Measurements from ENCODE around the gene CATSPER2. TPM values are rescaled to one million over a fixed set of nuclear protein-coding genes. Genes with fewer than 3 reads are reported as not detected.
"Not testable (repeated sequence)": the region's sequence is repeated elsewhere in the genome, so short reads cannot be mapped to it uniquely, and the experiment has no call there.

CATSPER2 gene
- total and polyA plus RNA-seq, 9 of the 15 experiments (the other 6 are each of a cell fraction or from before 2014, with no cell fraction given) = 0.59 to 11.5 (median 3.7) TPM

DNA sequence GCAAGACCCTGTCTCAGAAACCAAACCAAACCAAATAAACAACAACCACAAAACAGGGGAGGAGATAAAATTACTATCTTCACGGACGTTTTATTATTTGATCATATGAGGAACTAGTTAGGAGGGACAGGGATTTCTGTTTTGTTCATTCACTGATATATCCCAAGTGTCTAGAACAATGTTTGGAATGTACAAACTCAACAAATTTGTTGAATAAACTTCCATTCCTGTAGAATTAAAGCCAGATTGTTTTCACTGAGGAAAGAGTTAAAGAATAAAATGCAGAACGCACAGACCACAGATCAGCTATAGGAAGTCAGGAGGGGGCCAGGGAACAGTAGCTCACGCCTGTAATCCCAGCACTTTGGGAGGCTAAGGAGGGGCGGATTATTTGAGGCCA, 23.5 kb downstream of the CATSPER2 start (continued):
- no peak for TF ChIP-seq MYBL2 (IDR thresholded peaks at IDR 0.05; ENCODE audit: low read depth)
- TF ChIP-seq MYBL2 (CRISPR knock-in tag; IDR thresholded peaks at IDR 0.05; ENCODE audit: borderline replicate concordance) = no peak
- no peak for TF ChIP-seq POLR2A (conservative IDR thresholded peaks at IDR 0.05)

DNA sequence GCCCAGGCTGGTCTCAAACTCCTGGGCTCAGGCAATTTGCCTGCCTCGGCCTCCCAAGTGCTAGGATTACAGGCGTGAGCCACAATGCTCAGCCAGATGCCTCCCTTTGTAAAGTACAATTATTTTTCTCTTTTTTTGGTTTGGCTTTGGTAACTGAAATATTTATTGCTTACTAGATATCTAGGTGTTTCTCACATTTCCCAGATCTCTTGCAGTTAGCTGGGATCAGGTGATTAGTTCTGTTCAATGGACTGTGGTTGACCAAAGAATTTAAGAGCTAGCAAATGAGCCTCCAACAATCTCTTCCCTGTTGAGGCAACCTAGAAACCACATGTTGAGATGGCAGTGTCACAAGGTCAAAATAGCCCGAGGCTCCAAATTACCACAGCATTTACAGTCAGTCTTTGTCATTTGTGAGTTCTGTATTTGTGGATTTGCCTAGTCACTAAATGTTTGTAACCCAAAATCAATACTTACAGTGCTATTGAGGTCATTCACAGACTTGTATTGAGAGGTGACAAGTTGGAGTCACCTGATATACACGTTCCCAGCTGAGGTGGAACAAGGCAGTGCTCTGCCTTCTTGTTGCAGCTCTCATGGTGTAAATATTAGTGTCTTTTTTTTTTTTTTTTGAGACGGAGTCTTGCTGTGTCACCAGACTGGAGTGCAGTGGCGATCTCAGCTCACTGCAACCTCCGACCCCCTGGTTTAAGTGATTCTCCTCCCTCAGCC, 26.4 kb downstream of the CATSPER2 start:
- POLR2A ChIA-PET; H3K4me3 ChIP-seq; BruUV-seq (replicated peaks); H3K27ac ChIP-seq (ENCODE audit: extremely low read depth, low read depth, low read length); H2AFZ ChIP-seq (ENCODE audit: low read depth, low read length); H3K9me1 ChIP-seq (ENCODE audit: control insufficient read depth, insufficient read depth, low read length); H3K79me2 ChIP-seq (ENCODE audit: control insufficient read depth, insufficient read depth, low read length); H3K4me1 ChIP-seq (replicated peaks in 1 of 2; ENCODE audit: control insufficient read depth in 2 of 2, insufficient read depth in 2 of 2, low read length in 2 of 2); H4K20me1 ChIP-seq (replicated peaks; ENCODE audit: control insufficient read depth, insufficient read depth, low read length); in situ Hi-C loops (cut with MboI); H3K27me3 ChIP-seq (ENCODE audit: control insufficient read depth in 2 of 2, insufficient read depth in 2 of 2, low read length in 2 of 2); ATAC-seq; intact Hi-C loops (cut with micrococcal nuclease); DNase-seq (ENCODE audit: extremely low read depth in 1 of 4, low spot score in 3 of 4); H3K36me3 ChIP-seq (ENCODE audit: control insufficient read depth, insufficient read depth, low read length); CTCF ChIA-PET (ENCODE audit: low intra/inter-chr PET ratio); H3K9me3 ChIP-seq (replicated peaks; ENCODE audit: control insufficient read depth, insufficient read depth, low read depth, low read length); H3K4me2 ChIP-seq (ENCODE audit: insufficient read depth, low read length); H3K9ac ChIP-seq (ENCODE audit: insufficient read depth in 1 of 2, low read depth in 2 of 2, low read length in 2 of 2): not testable (repeated sequence)
- whole genome bisulfite sequencing (ENCODE audit: insufficient coverage, low coverage, missing lambda C conversion rate) = 3% methylated on average over 2 of the region's 7 CpGs
- peak; percentile 44 for FAIRE-seq

DNA sequence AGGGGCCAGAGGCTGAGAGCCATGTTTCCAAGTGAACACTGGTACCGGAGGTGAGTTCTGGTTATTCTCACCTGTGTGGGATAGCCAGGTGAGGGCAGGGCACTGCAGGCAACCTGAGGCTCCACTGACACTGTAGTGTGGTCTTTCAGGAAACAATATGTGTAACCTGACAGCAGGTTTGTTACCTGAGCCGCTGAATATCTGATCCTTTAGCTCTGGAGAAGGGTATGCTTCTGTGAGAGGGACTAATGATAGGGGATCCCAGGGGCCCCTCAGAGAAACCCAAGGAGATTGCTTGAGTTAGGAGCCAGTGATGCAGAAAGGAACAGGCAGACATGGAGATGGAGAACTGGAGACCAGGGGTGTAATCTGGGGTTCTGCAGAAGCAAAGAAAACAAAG, 29.9 kb downstream of the CATSPER2 start, which contains the start of gene STRC:
TSS of gene STRC (minus strand) at position 101 of the 400 bp plus-strand sequence. CDS start at position 23, 78 bp downstream.
- DNase-seq (ENCODE audit: extremely low read depth in 1 of 4, low spot score in 3 of 4); H3K9ac ChIP-seq (ENCODE audit: insufficient read depth in 1 of 2, low read depth in 2 of 2, low read length in 2 of 2); H3K27me3 ChIP-seq (ENCODE audit: control insufficient read depth in 2 of 2, insufficient read depth in 2 of 2, low read length in 2 of 2); POLR2A ChIA-PET; H2AFZ ChIP-seq (ENCODE audit: low read depth, low read length); H3K9me3 ChIP-seq (replicated peaks; ENCODE audit: control insufficient read depth, insufficient read depth, low read depth, low read length); H3K27ac ChIP-seq (ENCODE audit: extremely low read depth, low read depth, low read length); intact Hi-C loops (cut with micrococcal nuclease); ATAC-seq; in situ Hi-C loops (cut with MboI); CTCF ChIA-PET (ENCODE audit: low intra/inter-chr PET ratio); H3K9me1 ChIP-seq (ENCODE audit: control insufficient read depth, insufficient read depth, low read length); H3K36me3 ChIP-seq (ENCODE audit: control insufficient read depth, insufficient read depth, low read length); H3K4me3 ChIP-seq; H3K4me1 ChIP-seq (replicated peaks in 1 of 2; ENCODE audit: control insufficient read depth in 2 of 2, insufficient read depth in 2 of 2, low read length in 2 of 2); H4K20me1 ChIP-seq (replicated peaks; ENCODE audit: control insufficient read depth, insufficient read depth, low read length); H3K79me2 ChIP-seq (ENCODE audit: control insufficient read depth, insufficient read depth, low read length); FAIRE-seq; H3K4me2 ChIP-seq (ENCODE audit: insufficient read depth, low read length); BruUV-seq (replicated peaks): not testable (repeated sequence)
- WGBS (ENCODE audit: insufficient coverage, low coverage, missing lambda C conversion rate) = no CpG with 5 or more reads among the region's 2 CpGs

GRCh38 chr15:43617750-43618149, 30.9 kb downstream of the CATSPER2 start:
- H3K9me1 ChIP-seq (ENCODE audit: control insufficient read depth, insufficient read depth, low read length); intact Hi-C loops (cut with micrococcal nuclease); POLR2A ChIA-PET; BruUV-seq (replicated peaks); H3K36me3 ChIP-seq (ENCODE audit: control insufficient read depth, insufficient read depth, low read length); H3K79me2 ChIP-seq (ENCODE audit: control insufficient read depth, insufficient read depth, low read length); H3K27ac ChIP-seq (ENCODE audit: extremely low read depth, low read depth, low read length); H3K4me2 ChIP-seq (ENCODE audit: insufficient read depth, low read length); CTCF ChIA-PET (ENCODE audit: low intra/inter-chr PET ratio); H3K27me3 ChIP-seq (ENCODE audit: control insufficient read depth in 2 of 2, insufficient read depth in 2 of 2, low read length in 2 of 2); FAIRE-seq; H3K4me3 ChIP-seq; ATAC-seq; H3K9ac ChIP-seq (ENCODE audit: insufficient read depth in 1 of 2, low read depth in 2 of 2, low read length in 2 of 2); H2AFZ ChIP-seq (ENCODE audit: low read depth, low read length); H3K4me1 ChIP-seq (replicated peaks in 1 of 2; ENCODE audit: control insufficient read depth in 2 of 2, insufficient read depth in 2 of 2, low read length in 2 of 2); DNase-seq (ENCODE audit: extremely low read depth in 1 of 4, low spot score in 3 of 4); H3K9me3 ChIP-seq (replicated peaks; ENCODE audit: control insufficient read depth, insufficient read depth, low read depth, low read length); H4K20me1 ChIP-seq (replicated peaks; ENCODE audit: control insufficient read depth, insufficient read depth, low read length); in situ Hi-C loops (cut with MboI): not testable (repeated sequence)
- 3% methylated on average over 3 of the region's 8 CpGs for WGBS (ENCODE audit: insufficient coverage, low coverage, missing lambda C conversion rate)

All from K562 (cell line).